ENCODE data around the gene DNAJC13. TPM values are rescaled to one million over a fixed set of nuclear protein-coding genes. Genes with fewer than 3 reads are reported as not detected.

Gene DNAJC13
- total and polyA plus RNA-seq, 2 donors (not counting 3 experiments of a cell fraction or from before 2014, with no cell fraction given): 14.3 to 71.7 TPM

- Histone ChIP-seq H2AFZ (ENCODE audit: low read depth, low read length) (no peak overlapping the region), H3K4me1 (ENCODE audit: control insufficient read depth, extremely low read depth, insufficient read depth, low read length) (no peaks in the 10 kb centered on the region), H3K4me2 (ENCODE audit: insufficient read depth, low read length) (no peak overlapping the region), H3K27me3 (ENCODE audit: control insufficient read depth in 2 of 2, insufficient read depth in 2 of 2, low read length in 2 of 2) (no peaks in the 10 kb centered on the region), H3K27ac (ENCODE audit: insufficient read depth, low read depth, low read length) (no peak overlapping the region), H3K9ac (replicated peaks; ENCODE audit: extremely low read depth, insufficient read depth, low read length) (no peak overlapping the region), H4K20me1 (replicated peaks; ENCODE audit: control insufficient read depth, extremely low read depth, insufficient read depth, low read length) (no peaks in the 10 kb centered on the region), H3K36me3 (ENCODE audit: control insufficient read depth in 2 of 2, extremely low read depth in 1 of 2, insufficient read depth in 2 of 2, low read length in 2 of 2) (no peaks in the 10 kb centered on the region), H3K9me3 (replicated peaks; ENCODE audit: control insufficient read depth, insufficient read depth, low read length) (no peaks in the 10 kb centered on the region), H3K9me1 (replicated peaks; ENCODE audit: control insufficient read depth, extremely low read depth, insufficient read depth, low read length) (no peaks in the 10 kb centered on the region), H3K4me3 (replicated peaks in 1 of 3; ENCODE audit: insufficient read depth in 1 of 3, low read depth in 1 of 3, low read length in 3 of 3) (no peak overlapping the region), H3K79me2 (ENCODE audit: control insufficient read depth, insufficient read depth, low read length) (no peaks in the 10 kb centered on the region)
- BruUV-seq (replicated peaks): no TSS peak
- ChIA-PET POLR2A (no interaction called here), CTCF (interaction anchor here (1.3 kb wide), 2 partner anchors 8 to 26 kb away, joined by 3 read pairs; no protein-coding TSS in a partner anchor)
- DNase-seq (ENCODE audit: low read depth, low spot score) (no peak), FAIRE-seq (no peak)
- no peak for TF ChIP-seq POLR2AphosphoS5 (IDR thresholded peaks at IDR 0.05; ENCODE audit: insufficient read depth, low read depth, low read length)
- no peak for TF ChIP-seq CTCF (IDR thresholded peaks at IDR 0.05; ENCODE audit: extremely low read depth in 1 of 2, insufficient read depth in 1 of 2, low read depth in 1 of 2, low read length in 2 of 2)
- no peak for TF ChIP-seq EZH2 (IDR thresholded peaks at IDR 0.05; ENCODE audit: borderline replicate concordance, low read depth, low read length, severe bottlenecking)
- TF ChIP-seq MYC (IDR thresholded peaks at IDR 0.05; ENCODE audit: low read depth, low read length): no peak
- no peak for TF ChIP-seq GATA2 (IDR thresholded peaks at IDR 0.05; ENCODE audit: insufficient read depth, insufficient read length, low read depth, low read length)
- TF ChIP-seq MAX (IDR thresholded peaks at IDR 0.05; ENCODE audit: insufficient read depth, insufficient read length): no peak
- no peak for TF ChIP-seq POLR2A (IDR thresholded peaks at IDR 0.05; ENCODE audit: low read depth, low read length)
- no peak for TF ChIP-seq JUN (IDR thresholded peaks at IDR 0.05; ENCODE audit: borderline replicate concordance, insufficient read depth, insufficient read length, low read depth)
- no peak for TF ChIP-seq FOS (IDR thresholded peaks at IDR 0.05; ENCODE audit: borderline replicate concordance, insufficient read depth, low read length)
- intact Hi-C loops (cut with micrococcal nuclease): no loop called here
- dilution Hi-C loops (cut with MboI; ENCODE audit: extremely low pct_ligation_motif_present, low sequenced_read_pairs): no loop called here
Observed at GRCh38 chr3:132569153-132569552, 151.9 kb downstream of the DNAJC13 start.
